Mucosa of stomach (tissue), 1 donor: Measurements from ENCODE around the gene YLPM1.
"Not testable (repeated sequence)": the region's sequence is repeated elsewhere in the genome, so short reads cannot be mapped to it uniquely, and the experiment has no call there.

ENCODE experiments used
- H3K27me3 ChIP-seq: one replicate; pipeline ENCODE4 v1.7.0; 2013; ENCODE audit warnings: mild to moderate bottlenecking, low read length; ENCODE audit not compliant: control insufficient read depth, insufficient read depth
- H3K36me3 ChIP-seq: one replicate; pipeline ENCODE4 v1.7.0; 2013; ENCODE audit warnings: low read length; ENCODE audit not compliant: control insufficient read depth, insufficient read depth
- H3K4me1 ChIP-seq: one replicate; pipeline ENCODE4 v1.7.0; 2013; ENCODE audit warnings: mild to moderate bottlenecking, low read length; ENCODE audit not compliant: control insufficient read depth, insufficient read depth
- H3K4me3 ChIP-seq: one replicate; pipeline ENCODE4 v1.7.0; 2013; ENCODE audit warnings: low read length
- H3K9ac ChIP-seq: one replicate; pipeline ENCODE4 v1.7.0; 2013; ENCODE audit warnings: mild to moderate bottlenecking, low read length, moderate library complexity
- H3K9me3 ChIP-seq: one replicate; pipeline ENCODE4 v1.7.0; 2013; ENCODE audit warnings: mild to moderate bottlenecking, low read length, moderate library complexity; ENCODE audit not compliant: control insufficient read depth
- donor health status: Pancreatic carcinoma.

Gene YLPM1

GRCh38 chr14:74754157-74754556, 9.0 kb upstream of the YLPM1 start:
- H3K27me3 ChIP-seq, result no peaks in the 10 kb centered on the region
- no peaks in the 10 kb centered on the region for H3K36me3 ChIP-seq
- H3K9me3 ChIP-seq, result no peaks in the 10 kb centered on the region
- H3K4me3 ChIP-seq, result no peak overlapping the region
- H3K9ac ChIP-seq, result no peak overlapping the region
- no peaks in the 10 kb centered on the region for H3K4me1 ChIP-seq

GRCh38 chr14:74754899-74755298, 8.2 kb upstream of the YLPM1 start:
- Histone ChIP-seq H3K9ac (no peak overlapping the region), H3K27me3 (no peaks in the 10 kb centered on the region), H3K4me1 (no peaks in the 10 kb centered on the region), H3K4me3 (no peak overlapping the region), H3K36me3 (no peaks in the 10 kb centered on the region), H3K9me3 (no peaks in the 10 kb centered on the region)

GRCh38 chr14:74756326-74756725, 6.8 kb upstream of the YLPM1 start:
- H3K27me3 ChIP-seq, result no peaks in the 10 kb centered on the region
- no peaks in the 10 kb centered on the region for H3K9me3 ChIP-seq
- H3K4me1 ChIP-seq, result no peaks in the 10 kb centered on the region
- no peak overlapping the region for H3K9ac ChIP-seq
- H3K4me3 ChIP-seq, result no peak overlapping the region
- H3K36me3 ChIP-seq, result no peaks in the 10 kb centered on the region

GRCh38 chr14:74758505-74758904, 4.6 kb upstream of the YLPM1 start:
- not testable (repeated sequence) for H3K36me3 ChIP-seq, H3K4me3 ChIP-seq, H3K27me3 ChIP-seq, H3K9me3 ChIP-seq, H3K4me1 ChIP-seq, H3K9ac ChIP-seq

- Histone ChIP-seq H3K36me3 (no peaks in the 10 kb centered on the region), H3K9me3 (no peaks in the 10 kb centered on the region), H3K9ac (peak overlapping the region; percentile 95), H3K4me3 (peak overlapping the region; percentile 98), H3K4me1 (no peaks in the 10 kb centered on the region), H3K27me3 (no peaks in the 10 kb centered on the region)
Observed at GRCh38 chr14:74763803-74764531, 851 bp downstream of the YLPM1 start.

- H3K9ac ChIP-seq, result no peak overlapping the region
- no peaks in the 10 kb centered on the region for H3K4me1 ChIP-seq
- no peak overlapping the region for H3K4me3 ChIP-seq
- H3K36me3 ChIP-seq, result no peaks in the 10 kb centered on the region
- no peaks in the 10 kb centered on the region for H3K27me3 ChIP-seq
- H3K9me3 ChIP-seq, result no peaks in the 10 kb centered on the region
Observed at GRCh38 chr14:74765721-74766120, 2.6 kb downstream of the YLPM1 start.

GRCh38 chr14:74771399-74771798, 8.3 kb downstream of the YLPM1 start:
- H3K4me3 ChIP-seq, result no peak overlapping the region
- no peaks in the 10 kb centered on the region for H3K9me3 ChIP-seq
- H3K27me3 ChIP-seq, result no peaks in the 10 kb centered on the region
- no peaks in the 10 kb centered on the region for H3K36me3 ChIP-seq
- H3K4me1 ChIP-seq, result no peaks in the 10 kb centered on the region
- no peak overlapping the region for H3K9ac ChIP-seq

GRCh38 chr14:74784634-74785033, 21.5 kb downstream of the YLPM1 start:
- H3K36me3 ChIP-seq, result peaks cover 6% of the 10 kb centered on the region

GRCh38 chr14:74785056-74785613, 22.0 kb downstream of the YLPM1 start:
- peaks cover 6% of the 10 kb centered on the region for H3K36me3 ChIP-seq

More at GRCh38 chr14:74784634-74785033, 21.5 kb downstream of the YLPM1 start:
- no peaks in the 10 kb centered on the region for H3K4me1 ChIP-seq
- no peak overlapping the region for H3K4me3 ChIP-seq
- H3K9me3 ChIP-seq, result no peaks in the 10 kb centered on the region
- no peak overlapping the region for H3K9ac ChIP-seq
- H3K27me3 ChIP-seq, result no peaks in the 10 kb centered on the region

GRCh38 chr14:74786796-74787315, 23.7 kb downstream of the YLPM1 start:
- no peaks in the 10 kb centered on the region for H3K27me3 ChIP-seq
- no peaks in the 10 kb centered on the region for H3K4me1 ChIP-seq
- H3K4me3 ChIP-seq, result no peak overlapping the region
- H3K9me3 ChIP-seq, result no peaks in the 10 kb centered on the region
- no peak overlapping the region for H3K9ac ChIP-seq
- H3K36me3 ChIP-seq, result no peaks in the 10 kb centered on the region

More at GRCh38 chr14:74785056-74785613, 22.0 kb downstream of the YLPM1 start:
- no peaks in the 10 kb centered on the region for H3K9me3 ChIP-seq
- H3K27me3 ChIP-seq, result no peaks in the 10 kb centered on the region
- no peak overlapping the region for H3K4me3 ChIP-seq
- H3K4me1 ChIP-seq, result no peaks in the 10 kb centered on the region
- H3K9ac ChIP-seq, result no peak overlapping the region

GRCh38 chr14:74792249-74793039, 29.3 kb downstream of the YLPM1 start:
- Histone ChIP-seq H3K27me3 (no peaks in the 10 kb centered on the region), H3K9ac (no peak overlapping the region), H3K9me3 (no peaks in the 10 kb centered on the region), H3K4me3 (no peak overlapping the region), H3K36me3 (no peaks in the 10 kb centered on the region), H3K4me1 (no peaks in the 10 kb centered on the region)
